ENCODE data around the gene PPIE.

The PPIE gene

DNA sequence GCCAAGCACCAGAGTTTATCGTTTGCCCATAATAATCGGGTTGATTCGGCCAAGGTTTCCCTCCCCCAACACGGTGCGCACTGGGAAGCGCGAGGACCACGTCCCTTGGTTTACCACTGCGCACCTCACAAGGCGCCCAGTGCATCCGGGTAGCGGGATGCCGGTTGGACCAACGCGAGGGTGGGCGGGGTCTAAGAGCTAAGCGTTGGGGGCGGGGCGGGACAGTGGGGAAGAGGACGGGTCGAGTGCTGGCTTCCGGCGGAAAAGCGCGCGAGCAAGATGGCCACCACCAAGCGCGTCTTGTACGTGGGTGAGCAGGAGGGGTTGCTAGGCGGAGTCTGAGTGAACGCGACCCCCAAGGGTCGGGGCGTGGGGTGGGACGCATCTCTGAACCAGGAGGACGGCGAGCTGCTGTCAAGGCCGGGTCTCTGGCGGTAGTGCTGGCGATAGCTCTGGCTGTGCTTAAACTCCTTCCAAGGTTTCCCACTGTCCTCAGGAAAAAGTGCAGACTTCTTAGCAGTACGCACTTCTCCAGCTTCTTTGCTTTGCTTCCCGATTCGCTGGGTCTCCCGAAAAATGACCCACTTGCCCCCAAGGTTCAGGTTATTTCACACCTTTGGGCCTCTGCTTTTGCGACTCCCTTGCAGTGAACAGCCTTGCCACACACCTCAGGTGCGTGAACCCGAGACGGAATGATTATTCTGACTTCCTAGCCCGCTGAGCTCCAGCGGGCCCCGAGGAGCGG is at the start of gene PPIE:
TSS of gene PPIE (plus strand) at position 261 of the 745 bp plus-strand sequence. CDS start at position 280, 19 bp downstream.
- peak; percentile 94 for DNase-seq (ENCODE audit: low read depth)

DNA sequence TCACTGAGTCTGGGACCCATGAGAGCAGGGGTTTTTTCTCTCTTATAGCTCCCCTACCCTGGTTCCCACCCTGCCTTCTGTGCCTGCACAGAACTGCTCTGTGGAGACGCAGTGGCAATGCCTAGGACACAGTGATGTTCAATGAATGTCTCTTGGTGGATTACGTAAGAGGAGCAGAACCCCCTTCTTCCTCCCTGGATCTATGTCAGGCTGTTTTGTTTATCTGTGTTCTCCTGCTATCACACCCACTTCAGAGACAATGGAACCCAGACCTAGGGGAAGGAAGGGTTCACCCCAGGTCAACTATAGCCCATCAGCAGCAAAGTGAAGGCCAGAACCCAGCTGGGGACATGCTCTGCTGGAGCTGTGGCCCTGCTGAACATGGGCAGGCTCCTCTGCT is 49.5 kb upstream of the PPIE start:
- no peak for DNase-seq (ENCODE audit: low read depth)

DNA sequence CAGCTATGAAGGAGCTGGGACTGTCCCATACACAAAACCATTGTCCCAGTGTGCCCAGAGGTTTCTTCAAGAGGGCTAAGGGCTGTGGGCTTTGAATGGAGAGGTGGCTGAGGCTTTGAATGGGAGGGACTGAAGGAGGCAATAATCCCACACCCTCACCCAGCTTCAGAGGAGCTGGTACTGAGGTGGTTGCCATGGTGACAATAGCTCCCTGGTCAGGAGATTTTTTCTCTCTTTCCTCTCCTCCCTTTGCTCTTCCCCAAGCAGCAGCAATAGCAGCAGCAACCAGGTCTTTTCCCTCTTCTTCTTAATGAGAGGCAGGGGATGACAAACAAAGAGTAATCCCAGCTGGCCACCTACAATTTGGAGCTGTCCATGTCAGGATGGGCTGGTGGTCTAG is 49.0 kb upstream of the PPIE start:
- no peak for DNase-seq (ENCODE audit: low read depth)

DNA sequence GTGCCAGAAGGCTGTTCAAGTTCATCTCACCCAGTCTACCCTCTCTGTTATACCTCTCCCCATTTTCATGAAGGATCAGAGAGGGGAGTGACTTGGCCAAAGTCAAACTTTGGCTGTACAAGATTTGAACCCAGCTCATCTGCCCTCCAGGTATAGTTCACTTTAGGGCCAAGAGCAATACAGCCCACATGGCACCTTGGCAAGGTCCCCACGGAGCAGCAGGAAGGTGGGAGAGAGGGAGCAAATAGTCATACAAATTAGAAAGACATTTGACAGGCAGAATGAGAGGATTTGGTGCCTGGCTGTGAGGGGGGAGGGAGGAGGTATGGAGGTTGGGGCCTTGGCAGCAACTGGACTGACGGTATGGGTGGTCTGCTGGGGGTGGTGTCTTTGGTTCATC is 48.5 kb upstream of the PPIE start:
- no peak for DNase-seq (ENCODE audit: low read depth)

DNA sequence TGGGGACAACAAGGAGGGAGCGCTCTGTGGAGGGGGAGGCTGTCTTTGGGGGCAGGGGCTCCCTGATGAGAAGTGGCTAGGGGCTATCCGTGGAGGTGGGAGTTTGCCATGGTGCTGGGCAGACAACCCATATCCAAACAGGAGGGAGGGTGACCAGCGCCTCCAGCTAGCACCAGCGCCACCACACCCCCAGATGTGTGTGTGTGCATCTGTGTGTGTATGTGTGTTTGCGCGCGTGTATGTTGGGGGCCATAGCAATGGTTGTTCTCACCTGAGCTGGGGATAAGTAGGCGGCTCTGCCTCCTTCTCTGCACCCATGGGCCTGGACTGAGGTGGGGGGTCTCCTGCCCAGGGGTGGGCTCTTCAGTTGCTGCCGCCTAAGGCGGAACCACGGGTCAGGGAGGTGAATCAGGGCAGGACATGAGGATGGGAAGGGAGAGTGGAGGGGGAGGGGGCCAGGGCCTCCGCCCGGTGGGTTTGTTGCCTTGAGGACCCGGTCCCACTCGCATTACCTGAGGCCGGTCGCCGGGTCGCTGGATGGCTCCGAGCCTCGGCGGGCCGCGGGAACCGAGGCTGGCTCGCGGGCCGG is 47.8 kb upstream of the PPIE start:
- no peak for DNase-seq (ENCODE audit: low read depth)

DNA sequence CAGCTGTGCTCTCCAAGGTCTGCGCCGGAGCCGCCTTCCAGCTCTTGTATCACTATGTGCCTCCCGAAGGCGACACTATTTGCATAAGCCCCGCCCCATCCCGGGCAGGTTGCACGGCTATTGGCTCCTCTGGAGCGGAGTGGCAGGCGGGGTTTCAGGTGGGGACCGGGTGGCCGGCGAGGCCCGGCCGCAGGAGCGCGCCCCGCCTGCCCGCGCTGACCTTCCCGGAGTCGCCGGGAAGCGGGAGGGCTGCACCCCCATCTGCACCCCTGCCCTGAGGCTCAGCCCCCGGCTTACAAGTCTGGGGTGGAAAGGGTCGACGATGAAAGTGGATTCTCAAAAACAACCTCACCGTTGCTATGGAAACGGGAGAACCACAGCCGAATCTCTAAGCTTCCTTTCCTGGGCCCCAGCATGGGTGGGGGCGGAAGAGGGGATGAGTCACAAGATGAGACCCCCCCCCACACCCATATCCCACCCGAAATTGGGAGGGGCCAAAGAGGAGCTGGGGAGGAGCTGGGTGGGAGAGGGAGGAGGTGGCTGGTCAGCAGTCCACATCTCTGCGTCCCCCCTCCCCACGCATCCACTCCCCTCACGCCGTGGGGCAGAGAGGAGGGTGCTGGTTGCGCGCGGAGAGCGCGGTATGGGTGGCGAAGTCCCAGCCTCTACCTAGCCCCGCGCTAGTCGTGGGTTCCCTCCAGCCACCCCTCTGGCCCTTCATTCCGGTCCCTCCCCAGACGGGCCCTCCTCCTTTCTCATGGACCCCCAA is 47.1 kb upstream of the PPIE start, which contains the start of gene HPCAL4:
TSS of gene HPCAL4 (minus strand) at position 51 of the 769 bp plus-strand sequence. CDS start 6,830 bp downstream, outside the sequence.
- DNase-seq (ENCODE audit: low read depth), result peak; percentile 84

DNA sequence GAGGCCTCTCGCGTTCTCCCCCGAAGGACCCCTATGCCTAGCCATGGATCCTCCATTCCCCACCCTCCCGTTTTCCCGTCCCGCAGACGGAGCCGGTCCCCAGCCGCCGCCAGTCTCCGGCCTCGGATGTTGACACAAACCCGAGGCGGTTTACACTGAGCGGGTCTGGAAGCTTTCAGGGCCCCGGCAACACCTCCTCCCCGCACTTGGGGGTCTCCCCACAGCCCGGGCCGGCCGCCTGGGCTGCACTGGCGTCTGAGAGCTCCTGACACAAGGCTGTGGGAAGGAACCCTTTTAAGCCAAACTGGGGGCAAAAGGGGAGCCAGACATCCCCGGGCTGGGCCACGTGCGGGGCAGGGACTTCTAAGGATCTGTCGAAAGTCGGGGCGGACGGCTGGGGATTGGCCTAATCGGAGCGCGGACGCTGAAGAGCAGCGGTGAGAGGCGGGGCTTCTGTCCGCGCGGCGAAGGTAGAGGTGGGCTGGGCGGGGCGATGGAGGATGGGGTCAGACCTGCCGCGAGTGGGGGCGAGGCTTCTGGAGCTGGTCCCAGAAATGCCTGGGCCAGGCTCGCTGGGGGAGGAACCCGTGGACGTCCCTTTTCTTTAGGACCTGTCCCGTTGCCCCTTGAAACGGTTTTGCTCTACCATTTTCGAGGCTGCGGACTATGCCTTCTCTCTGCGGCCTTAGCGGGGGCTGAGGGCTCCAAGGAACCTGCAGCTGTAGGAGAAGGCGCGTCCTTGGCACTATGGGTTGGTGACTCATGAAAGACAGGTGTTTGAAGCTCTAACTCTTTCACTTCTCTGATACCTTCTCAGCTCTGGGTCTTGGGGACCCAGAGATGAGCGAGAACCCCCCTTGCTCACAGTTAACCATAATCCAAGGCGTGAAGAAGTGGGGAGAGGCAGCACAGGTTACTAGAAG is 46.3 kb upstream of the PPIE start:
- no peak for DNase-seq (ENCODE audit: low read depth)

DNA sequence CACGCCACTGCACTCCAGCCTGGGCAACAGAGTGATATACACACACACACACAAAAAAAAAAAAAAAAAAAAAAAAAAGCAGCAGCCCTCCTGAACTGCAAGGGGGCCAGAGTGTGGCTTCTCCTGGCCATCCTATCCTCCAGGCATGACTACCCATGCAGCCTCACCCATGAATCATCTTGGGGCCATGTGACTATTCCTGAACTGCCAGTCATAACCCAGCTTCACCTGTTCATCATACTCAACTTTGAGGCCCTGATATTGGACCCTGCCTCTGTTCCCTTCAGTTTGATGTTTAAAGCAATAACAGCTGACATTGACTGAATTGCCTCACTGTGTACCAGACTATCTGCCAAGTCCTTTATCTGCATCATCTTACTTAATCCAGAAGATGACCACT is 44.7 kb upstream of the PPIE start:
- no peak for DNase-seq (ENCODE audit: low read depth)

DNA sequence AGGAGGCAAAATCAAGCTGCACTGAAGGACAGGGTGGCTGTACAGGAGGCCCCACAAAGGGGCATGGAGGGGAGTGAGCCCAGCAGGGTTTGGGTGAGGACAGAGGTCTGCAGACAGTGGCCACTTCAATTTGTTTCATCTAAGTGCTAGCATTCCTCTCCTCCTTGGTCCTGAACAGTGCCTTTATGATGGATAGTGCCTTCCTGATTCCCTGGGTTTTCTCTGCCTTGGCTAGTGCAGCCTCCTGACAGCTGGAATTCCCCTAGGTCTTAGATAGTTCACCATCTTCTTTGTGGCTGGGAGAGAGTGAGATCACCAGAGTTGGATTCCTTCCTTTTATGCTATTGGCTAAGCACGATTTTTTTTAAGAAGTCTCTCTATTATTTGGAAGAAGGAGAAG is 43.7 kb upstream of the PPIE start:
- DNase-seq (ENCODE audit: low read depth), result no peak

DNA sequence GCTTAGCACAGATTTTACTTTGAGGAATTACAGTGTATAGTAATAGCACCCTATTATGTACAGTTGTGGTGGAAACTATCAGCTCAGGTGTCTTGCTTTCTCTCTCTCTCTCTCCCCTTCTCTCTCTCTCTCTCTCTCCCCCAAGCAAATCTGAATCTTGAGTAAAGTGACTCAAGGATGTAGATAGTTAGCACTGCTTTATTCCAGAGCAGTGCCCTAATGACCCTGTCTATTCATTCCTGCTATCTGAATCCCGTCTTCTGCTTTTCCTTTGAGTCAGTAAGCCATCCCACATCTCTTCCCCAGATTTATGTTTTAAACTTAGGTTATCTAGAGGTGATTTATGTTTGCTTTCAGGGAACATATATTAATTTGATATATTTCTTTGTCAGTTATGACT is 42.2 kb upstream of the PPIE start:
- no peak for DNase-seq (ENCODE audit: low read depth)

DNA sequence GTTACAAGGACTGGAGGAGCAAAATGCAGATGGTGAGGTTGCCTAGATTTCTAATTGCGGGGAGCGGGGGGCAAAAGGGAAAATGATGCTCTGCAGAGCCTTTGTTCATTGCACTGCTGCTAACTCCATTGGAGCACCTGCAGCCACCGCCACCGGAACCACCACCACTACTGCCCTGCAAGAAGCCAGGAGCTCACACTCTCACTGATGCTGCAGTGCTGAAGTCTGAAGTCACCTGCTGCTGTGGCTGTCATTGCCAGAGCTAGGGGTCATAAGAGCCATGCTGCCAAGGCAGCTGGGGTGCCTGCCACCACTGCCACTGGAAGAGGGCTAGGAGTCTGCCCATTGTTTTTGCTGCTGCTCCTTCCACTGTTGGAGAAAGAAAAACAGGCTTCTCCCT is 40.1 kb upstream of the PPIE start:
- no peak for DNase-seq (ENCODE audit: low read depth)

DNA sequence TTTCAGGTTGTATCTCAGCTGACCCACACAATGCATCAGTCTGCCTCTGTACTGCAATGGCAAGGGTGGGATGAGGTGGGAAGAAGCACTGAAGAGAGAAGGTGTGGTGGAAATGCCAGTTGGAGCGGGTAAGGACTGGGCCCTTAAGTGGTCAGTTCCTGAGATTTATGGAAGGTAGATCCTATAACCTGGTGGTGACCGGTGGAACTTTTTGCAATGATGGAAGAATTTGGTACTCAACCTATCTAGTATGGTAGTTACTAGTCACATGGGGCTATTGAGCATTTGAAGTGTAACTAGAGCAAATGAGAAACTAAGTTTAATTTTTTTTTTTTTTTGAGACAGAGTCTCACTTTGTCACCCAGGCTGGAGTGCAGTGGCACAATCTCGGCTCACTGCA is 39.3 kb upstream of the PPIE start:
- no peak for DNase-seq (ENCODE audit: low read depth)

DNA sequence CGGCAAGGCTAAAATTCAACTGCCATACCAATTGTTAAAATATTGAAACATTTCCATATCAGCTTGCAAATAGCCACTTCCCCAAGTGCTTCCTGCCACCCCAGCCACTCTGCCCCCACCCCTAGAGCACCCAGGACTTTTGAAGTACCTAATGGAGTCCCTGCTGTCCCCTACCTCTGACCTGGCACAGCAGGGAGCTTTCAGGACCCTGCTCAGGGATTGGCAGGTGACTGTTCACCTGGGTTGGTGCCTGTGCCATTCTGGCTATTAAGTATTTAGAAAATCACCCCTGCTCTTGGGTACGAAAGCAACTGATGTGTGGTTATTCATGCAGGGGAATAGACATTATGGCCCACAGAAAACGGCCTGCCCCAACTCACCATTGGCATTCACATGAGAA is 38.3 kb upstream of the PPIE start:
- DNase-seq (ENCODE audit: low read depth), result no peak

DNA sequence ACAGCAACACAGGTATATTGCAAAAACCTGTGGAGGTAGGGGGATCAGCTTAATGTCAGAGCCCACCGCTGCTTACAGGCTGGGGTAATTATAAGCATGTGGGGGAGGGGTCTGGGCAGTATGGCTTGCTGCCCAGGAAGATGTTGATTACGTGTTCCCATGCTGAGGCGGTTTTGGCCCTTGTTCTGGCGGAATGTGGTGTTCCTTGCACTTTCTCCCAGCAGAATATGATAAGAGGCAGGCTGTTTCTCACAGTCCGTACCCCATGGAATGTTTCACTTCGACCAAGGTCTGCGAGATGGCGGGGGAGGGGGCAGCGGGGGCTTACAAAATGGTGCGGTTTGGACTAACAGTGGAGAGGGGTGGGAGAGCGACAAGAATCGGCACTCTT is 37.6 kb upstream of the PPIE start:
- no peak for DNase-seq (ENCODE audit: low read depth)

DNA sequence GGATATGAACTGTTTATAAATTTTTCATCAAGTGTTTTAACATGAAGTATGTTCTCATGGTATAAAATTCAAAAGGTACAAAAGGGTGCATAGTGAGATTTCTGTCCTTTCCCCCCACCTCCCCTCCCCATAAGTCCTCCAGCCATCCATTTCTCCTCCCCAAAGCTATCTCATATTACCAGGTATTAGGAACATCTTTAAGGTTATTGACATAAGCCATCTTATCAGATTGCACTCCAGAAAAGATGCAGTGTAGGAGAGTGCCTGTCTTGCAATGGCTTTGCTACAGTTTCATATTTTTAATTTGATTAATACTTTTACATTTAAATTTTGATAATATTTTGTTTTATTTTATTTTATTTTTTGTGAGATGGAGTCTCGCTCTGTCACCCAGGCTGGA is 33.9 kb upstream of the PPIE start:
- no peak for DNase-seq (ENCODE audit: low read depth)

DNA sequence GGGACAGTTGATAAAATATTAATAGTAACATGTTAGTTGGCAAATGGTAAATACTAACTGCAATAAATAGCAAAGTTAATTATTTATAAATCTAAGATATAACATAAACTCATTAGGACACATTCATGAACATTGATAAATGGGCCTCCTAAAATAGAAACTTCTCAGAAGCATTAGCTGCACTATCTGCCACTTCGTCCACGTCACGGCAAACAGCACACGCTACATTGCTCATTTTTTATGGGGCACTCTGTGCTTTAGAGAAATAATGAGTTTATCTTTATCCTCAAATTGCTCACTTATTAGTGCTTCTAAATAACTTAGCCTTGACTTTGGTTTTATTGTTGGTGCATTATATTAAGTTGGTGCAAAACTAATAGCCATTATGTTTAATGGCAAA is 31.2 kb upstream of the PPIE start:
- DNase-seq (ENCODE audit: low read depth), result no peak

DNA sequence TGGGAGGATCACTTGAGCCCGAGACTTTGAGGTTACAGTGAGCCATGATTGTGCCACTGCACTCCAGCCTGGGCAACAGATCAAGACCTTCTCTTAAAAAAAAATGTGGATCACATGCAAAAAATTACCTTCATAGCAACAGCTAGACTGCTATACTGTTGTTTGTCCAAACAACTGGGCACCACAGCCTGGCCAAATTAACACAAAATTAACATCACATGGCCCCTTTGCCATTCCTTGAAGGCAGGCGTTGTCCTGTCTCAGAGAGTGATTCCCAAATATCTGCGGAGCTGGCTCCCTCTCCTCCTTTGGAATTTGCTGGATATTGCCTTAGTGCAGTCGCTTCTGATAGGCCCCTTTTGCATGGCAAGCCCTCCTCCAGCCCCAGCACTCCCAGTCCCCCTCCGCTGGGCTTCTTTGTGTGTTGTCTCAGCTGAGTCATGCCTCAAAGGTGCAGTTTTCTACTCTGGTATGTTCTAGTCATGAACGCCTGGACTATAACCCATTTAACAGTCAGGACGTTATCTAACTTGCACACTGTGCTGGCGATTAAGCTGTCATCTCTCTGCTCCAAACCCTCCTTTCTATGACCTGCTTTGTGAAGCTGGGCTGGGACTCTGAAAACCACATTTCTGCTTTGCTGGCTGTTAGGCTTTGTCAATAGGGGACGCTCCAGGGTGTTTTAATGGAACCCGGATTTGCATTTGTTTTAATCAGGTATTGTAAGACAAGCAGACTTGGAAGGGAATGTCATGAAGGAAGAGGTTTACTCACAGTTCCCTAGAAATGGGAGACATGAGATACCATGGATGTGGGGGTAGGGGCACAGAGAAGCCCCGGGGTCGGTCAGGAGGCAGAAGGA is 27.3 kb upstream of the PPIE start:
- DNase-seq (ENCODE audit: low read depth), result no peak

DNA sequence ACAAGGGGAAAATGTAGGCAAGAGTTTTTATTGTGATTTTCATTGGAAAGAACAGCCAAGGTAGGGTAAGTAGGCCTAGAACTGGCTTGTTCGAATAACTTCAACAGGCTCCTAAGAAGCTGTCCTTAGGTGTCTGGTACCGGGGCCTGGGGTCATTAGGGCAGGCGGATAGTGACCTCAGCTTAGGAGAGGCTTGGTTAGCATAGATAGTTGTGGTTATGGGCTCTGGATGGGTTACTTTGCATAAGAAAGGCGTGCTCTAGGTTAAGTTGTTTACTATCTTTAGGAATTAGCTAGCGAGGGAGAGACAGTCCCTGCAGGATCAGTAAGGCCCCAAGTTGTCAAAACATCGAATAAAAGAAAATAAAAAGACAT is 26.7 kb upstream of the PPIE start:
- no peak for DNase-seq (ENCODE audit: low read depth)

DNA sequence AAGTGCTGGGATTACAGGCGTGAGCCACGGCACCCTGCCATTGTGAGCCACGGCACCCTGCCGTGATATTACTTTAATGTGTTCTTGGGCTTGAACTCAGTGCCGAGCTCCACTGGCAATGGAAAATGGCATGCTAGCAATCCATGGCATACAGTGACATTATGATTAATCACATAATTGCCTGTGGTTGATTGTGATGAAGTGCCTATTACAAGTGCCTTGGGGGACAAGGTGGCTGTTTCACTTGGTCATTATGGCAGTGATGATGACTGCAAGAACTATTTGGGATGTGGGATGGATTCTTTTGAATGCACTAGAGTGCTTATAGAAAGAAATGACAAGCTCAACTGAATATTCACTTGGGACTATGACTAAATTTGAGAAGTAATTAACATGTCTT is 25.1 kb upstream of the PPIE start:
- DNase-seq (ENCODE audit: low read depth), result no peak

DNA sequence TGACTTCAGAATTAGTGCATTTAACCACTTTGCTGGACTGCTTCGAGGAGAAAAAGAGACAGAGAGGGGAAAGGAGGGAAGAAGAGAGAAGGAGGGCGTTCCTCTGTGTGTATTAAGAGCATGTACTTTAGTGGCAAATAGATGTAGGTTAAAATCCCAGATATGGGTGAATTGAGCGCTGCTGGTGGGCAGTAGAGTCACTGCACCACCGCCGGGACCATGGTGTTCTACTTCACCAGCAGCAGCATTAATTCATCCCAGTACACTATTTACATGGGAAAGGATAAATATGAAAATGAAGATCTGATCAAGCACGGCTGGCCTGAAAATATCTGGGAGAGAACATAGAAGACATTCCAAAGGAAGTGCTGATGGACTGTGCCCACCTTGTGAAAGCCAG is 20.9 kb upstream of the PPIE start:
- no peak for DNase-seq (ENCODE audit: low read depth)
